Hippocampal formation (tissue), 2 donors: Measurements from ENCODE around the gene CCDC81.
"Not testable (repeated sequence)": the region's sequence is repeated elsewhere in the genome, so short reads cannot be mapped to it uniquely, and the experiment has no call there.

Experiments
- DNase-seq, 2 donors: peaks; one replicate each; lab custom pipeline; 2025; lab: John Stamatoyannopoulos, UW

CCDC81 gene

GRCh38 chr11:86388198-86388597, 13.5 kb downstream of the CCDC81 start:
- no peak for DNase-seq

DNA sequence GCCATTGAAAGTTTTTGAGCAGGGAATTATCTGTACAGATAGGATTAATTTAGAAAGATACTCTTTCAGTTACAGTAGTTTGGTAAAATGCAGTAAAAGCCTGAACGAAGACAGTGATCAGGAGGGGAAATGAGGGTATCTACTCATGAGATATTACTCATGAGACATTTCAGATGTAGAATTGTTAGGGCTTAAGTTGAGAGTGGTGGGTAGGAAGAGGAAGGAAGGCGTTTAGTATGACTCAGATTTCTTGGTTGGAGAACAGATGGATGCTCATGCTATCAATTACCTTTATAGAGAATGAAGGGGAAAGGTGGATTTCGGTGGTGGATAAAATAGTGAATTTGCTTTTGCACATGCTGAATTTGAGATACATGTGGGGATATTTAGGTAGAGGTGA, 15.8 kb downstream of the CCDC81 start:
- no peak for DNase-seq

GRCh38 chr11:86395061-86395551, 20.4 kb downstream of the CCDC81 start:
- peak in 1 of 2 donors; percentile 18 for DNase-seq

DNA sequence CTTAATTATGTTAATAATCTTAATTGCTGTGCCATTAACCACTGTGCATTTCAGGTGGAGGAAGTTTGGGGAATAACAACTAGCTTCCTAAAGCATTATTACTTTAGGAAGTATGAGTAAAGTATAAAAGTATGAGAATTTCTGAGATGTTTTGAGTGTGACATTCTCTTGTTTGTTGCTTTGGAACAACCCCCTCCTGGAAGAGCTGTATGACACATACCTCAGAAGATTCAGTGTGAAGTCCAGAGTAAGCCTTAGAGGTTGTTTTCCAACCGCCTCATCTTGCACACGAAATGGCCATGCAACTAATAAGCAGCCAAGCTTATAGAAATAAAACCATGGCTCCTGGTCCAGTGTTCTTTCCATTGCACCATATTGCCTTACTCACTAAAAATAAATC, 21.7 kb downstream of the CCDC81 start:
- DNase-seq: no peak

GRCh38 chr11:86397351-86397750, 22.7 kb downstream of the CCDC81 start:
- DNase-seq: no peak

GRCh38 chr11:86398106-86398505, 23.4 kb downstream of the CCDC81 start:
- DNase-seq: no peak

GRCh38 chr11:86403458-86403857, 28.8 kb downstream of the CCDC81 start:
- DNase-seq: no peak

DNA sequence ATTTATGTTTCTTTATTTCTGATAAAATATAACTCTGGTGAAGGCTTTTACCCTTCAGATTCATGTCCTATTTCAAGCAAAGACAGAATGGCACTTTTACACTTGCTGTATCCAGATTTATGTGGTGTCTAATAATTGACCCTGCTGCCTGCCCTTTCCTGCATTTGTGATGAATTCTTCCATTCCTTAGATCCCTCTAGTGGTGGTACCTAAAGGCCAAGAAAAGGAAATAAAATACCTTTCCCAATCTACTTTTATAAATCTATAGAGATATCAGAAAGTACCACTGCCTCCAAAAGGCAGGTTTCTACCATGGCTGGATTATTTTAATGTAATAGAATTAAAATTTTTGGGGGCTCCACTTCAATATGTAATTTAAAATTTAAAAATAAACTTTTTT, 34.2 kb downstream of the CCDC81 start:
- DNase-seq: no peak

DNA sequence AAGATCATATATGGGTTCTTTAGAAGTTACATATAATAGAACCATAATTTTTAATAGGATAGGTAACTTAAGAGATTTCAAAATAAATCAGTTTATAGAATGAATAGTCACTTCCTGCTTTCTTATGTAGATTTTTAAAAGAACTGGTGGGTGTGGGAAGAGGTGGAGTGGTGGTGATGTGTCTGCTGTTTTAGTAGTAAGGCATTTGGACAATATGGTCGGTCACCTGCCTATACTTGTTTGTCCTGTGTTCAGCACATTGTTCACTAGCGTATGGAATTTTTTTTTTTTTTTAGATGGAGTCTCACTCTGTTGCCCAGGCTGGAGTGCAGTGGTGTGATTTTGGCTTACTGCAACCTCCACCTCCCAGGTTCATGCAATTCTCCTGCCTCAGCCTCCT, 39.3 kb downstream of the CCDC81 start:
- no peak for DNase-seq

DNA sequence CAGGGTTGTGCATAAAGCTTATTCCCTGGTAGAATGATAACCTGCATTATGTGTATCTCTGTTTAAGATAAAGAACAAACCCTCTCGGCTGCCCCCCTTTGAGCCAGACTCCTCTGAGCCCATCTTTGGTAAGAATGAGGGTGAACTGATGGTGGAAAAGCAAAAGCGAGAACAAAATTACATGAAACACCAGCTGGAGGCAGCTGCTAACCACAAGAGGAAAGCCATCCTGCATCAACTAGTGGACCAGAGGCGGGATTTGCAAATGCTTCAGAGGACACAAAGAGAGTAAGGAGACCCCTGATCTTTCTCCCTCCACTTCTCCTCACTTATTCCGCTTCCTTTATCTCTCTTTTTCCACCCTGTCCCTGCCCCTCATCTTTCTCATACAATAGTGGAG, 40.3 kb downstream of the CCDC81 start:
- no peak for DNase-seq

DNA sequence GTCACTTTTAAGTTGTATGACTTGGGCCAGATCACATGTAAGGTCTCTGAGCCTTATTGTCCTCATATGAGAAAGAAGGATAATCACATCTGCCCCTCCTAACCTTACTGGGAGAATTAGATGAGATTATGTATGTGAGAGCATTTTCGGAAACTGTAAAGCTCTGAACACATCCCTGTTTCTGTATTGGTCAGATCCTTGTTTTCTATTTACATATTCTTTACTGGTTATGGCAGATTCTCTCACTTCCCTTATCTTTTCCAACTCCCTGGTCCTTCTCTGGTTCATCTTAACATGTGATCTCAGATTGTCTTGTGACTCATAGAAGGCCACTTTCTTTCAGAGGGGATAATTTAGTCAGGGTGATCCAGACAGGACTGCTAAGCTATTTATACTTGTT, 41.8 kb downstream of the CCDC81 start:
- DNase-seq: no peak

- DNase-seq: not testable (repeated sequence)
These were observed 42.3 kb downstream of the CCDC81 start for GRCh38 chr11:86416951-86417350.

GRCh38 chr11:86418106-86418505, 43.4 kb downstream of the CCDC81 start:
- no peak for DNase-seq

DNA sequence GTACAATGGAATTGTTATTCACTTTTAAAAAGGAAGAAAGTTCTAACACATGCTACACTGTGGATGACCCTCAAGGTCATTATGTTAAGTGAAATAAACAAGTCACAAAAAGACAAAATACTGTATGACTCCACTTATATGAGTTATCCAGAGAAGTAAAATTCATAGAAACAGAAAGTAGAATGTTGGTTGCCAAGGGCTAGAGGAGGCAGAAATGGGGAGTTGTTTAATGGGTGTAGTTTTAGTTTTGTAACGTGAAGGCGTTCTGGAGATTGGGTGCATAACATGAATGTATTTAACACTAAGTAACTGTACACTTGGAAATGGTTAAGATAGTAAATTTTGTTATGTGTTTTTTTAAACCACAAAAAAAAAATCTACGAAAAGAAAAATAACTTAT, 43.8 kb downstream of the CCDC81 start:
- DNase-seq: no peak

- DNase-seq: no peak
These were observed 44.2 kb downstream of the CCDC81 start for GRCh38 chr11:86418917-86419316.

GRCh38 chr11:86421946-86422345, 47.3 kb downstream of the CCDC81 start:
- DNase-seq: no peak

GRCh38 chr11:86422371-86422770, 47.7 kb downstream of the CCDC81 start:
- DNase-seq: no peak

GRCh38 chr11:86423488-86423887, 48.8 kb downstream of the CCDC81 start:
- not testable (repeated sequence) for DNase-seq

GRCh38 chr11:86427441-86427840, 52.8 kb downstream of the CCDC81 start:
- no peak for DNase-seq

DNA sequence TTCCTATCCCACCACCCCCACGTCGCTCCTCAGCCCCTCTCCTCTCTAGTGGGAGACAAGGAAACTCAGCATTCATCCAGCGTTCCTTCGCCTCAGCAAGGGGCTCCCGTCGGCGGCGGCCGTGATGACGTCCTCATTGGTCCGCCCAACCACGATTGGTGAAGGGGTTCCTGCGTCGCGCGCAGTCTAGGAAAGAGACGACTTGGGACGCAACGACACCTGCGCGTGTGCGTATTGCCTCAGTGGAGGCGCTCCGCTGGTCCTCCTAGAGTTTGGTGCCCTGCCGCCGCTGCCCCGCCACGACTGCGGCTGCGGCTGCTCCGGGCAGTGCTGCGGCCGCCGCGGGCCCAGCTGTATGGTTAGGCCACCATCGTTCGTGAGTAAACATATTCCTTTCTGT, 56.6 kb downstream of the CCDC81 start:
- DNase-seq: no peak

DNA sequence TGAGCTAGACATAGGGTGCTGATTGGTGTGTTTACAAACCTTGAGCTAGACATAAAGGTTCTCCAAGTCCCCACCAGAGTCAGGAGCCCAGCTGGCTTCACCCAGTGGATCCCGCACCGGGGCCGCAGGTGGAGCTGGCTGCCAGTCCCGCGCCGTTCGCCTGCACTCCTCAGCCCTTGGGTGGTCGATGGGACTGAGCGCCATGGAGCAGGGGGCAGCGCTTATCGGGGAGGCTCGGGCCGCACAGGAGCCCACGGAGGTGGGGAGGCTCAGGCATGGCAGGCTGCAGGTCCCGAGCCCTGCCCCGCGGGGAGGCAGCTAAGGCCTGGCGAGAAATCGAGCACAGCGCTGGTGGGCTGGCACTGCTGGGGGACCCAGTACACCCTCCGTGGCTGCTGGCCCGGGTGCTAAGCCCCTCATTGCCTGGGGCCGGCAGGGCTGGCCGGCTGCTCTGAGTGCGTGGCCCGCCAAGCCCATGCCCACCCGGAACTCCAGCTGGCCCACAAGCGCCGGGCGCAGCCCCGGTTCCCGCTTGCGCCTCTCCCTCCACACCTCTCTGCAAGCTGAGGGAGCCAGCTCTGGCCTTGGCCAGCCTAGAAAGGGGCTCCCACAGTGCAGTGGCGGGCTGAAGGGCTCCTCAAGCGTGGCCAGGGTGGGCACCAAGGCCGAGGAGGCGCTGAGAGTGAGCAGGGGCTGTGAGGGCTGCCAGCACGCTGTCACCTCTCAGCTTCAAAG, 58.8 kb downstream of the CCDC81 start:
- DNase-seq: not testable (repeated sequence)

- DNase-seq: no peak
These were observed 61.0 kb downstream of the CCDC81 start for GRCh38 chr11:86435711-86436110.

DNA sequence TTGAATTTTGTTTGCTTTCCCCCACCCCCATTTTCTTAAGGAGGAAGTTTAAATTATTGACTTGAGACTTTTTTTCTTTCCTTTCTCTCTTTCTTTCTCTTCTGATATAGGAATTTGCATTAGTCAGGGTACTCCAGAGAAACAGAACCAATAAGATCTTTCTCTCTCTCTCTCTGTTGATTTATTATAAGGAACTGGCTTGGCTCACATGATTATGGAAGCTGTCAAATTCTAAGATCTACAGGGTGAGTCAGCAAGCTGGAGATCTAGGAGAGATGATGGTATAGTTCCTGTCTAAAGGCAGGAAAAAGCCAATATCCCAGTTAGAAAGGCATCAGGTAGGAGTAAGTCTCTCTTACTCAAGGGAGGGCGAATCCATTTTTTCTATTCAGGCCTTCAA, 64.0 kb downstream of the CCDC81 start:
- no peak for DNase-seq

DNA sequence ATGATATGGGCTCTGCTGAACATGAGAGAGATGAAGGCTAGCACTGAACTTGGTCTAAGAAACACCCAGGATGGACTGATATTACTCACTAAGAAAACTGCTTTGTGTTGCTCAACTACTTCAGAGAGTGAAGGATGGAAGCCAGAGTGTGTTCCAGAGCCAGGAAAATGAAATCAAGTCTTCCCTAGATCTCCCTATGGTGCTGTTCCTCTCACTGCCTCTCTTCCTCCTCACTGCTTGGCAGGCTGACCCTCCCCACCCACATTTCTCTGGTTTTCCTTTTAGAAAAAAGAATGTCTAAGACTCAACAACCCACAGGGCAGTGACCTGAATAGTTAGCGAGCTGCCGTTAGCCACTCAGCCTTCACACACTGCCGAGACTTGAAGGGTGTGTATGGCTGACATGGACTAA, 65.6 kb downstream of the CCDC81 start:
- DNase-seq: no peak
